ENCODE results near the gene PARD3B. TPM values are rescaled to one million over a fixed set of nuclear protein-coding genes. Genes with fewer than 3 reads are reported as not detected.

The PARD3B gene
- total and polyA plus RNA-seq, 2 of the 13 experiments (the other 11 are each of a cell fraction or from before 2014, with no cell fraction given) = 0.71 to 2.3 TPM

DNA sequence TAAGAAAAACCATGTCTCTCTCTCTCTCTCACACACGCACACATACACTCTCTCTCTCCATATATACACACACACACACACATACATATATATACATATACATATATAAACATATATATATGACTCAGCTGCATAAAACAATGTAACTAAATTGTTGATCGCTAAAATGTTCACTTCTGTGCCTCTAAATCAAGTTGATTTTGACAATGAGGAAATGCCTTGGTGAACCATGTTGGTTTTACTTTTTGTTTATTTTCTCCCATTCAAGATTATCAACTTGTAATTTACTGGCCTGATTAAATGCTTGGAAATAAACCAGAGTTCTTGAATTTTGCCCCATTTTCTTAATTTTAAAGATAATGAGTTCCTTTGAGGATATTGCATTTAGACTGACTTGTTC, 500.4 kb downstream of the PARD3B start:
- no peaks in the 10 kb centered on the region for H3K4me1 ChIP-seq (ENCODE audit: insufficient read depth, low read length)
- no peaks in the 10 kb centered on the region for H3K27me3 ChIP-seq (ENCODE audit: control insufficient read depth in 1 of 2, insufficient read depth in 2 of 2, low read length in 2 of 2)
- ATAC-seq (no peak), DNase-seq (ENCODE audit: low spot score) (no peak), FAIRE-seq (no peak)
- POLR2A ChIA-PET = no interaction called here
- no peak overlapping the region for H3K4me2 ChIP-seq (ENCODE audit: low read depth, low read length)
- BruUV-seq (replicated peaks) = no TSS peak
- in situ Hi-C loops (cut with HindIII; ENCODE audit: extremely low pct_ligation_motif_present, low pct_unique_long_range_greater_than_20kb) (no loop called here), intact Hi-C loops (cut with micrococcal nuclease; ENCODE audit: unreplicated experiment) (no loop called here)
- H3K79me2 ChIP-seq (ENCODE audit: insufficient read depth, low read length) = no peaks in the 10 kb centered on the region
- TF ChIP-seq SOX13 (IDR thresholded peaks at IDR 0.05) (no peak), SOX13 (CRISPR knock-in tag; conservative IDR thresholded peaks at IDR 0.05 in 1 of 2, IDR thresholded peaks at IDR 0.05 in 1 of 2) (no peak)
- no peak overlapping the region for H3K9ac ChIP-seq (ENCODE audit: insufficient read depth, low read depth, low read length)
- CTCF ChIA-PET (ENCODE audit: low intra/inter-chr PET ratio, low total read pairs) = no interaction called here
- no peak overlapping the region for H3K27ac ChIP-seq (ENCODE audit: extremely low read length, insufficient read depth, low read length)
- no peak overlapping the region for H2AFZ ChIP-seq (ENCODE audit: low read length)
- no peaks in the 10 kb centered on the region for H4K20me1 ChIP-seq (ENCODE audit: insufficient read depth, low read length)
- peaks cover 16% of the 10 kb centered on the region; the same call in 1 of the 2 replicates for H3K9me3 ChIP-seq (ENCODE audit: low read length)
- 81% methylated on average over 2 of the region's 2 CpGs for WGBS (ENCODE audit: low lambda C conversion rate)
- H3K4me3 ChIP-seq (replicated peaks in 1 of 3; ENCODE audit: insufficient read depth in 1 of 3, low read depth in 2 of 3, low read length in 3 of 3) = no peak overlapping the region
- no peaks in the 10 kb centered on the region for H3K36me3 ChIP-seq (replicated peaks in 1 of 2; ENCODE audit: control insufficient read depth in 1 of 2, insufficient read depth in 2 of 2, low read length in 2 of 2)

- TF ChIP-seq ZNF792 (CRISPR knock-in tag; IDR thresholded peaks at IDR 0.05) (no peak), ZSCAN29 (CRISPR knock-in tag; conservative IDR thresholded peaks at IDR 0.05) (no peak), NFATC3 (CRISPR knock-in tag; IDR thresholded peaks at IDR 0.05) (no peak), IKZF5 (CRISPR knock-in tag; IDR thresholded peaks at IDR 0.05) (no peak), NCOA1 (CRISPR knock-in tag; IDR thresholded peaks at IDR 0.05) (no peak), ZNF746 (CRISPR knock-in tag; IDR thresholded peaks at IDR 0.05) (no peak), ZBTB21 (CRISPR knock-in tag; IDR thresholded peaks at IDR 0.05) (no peak)
- TF ChIP-seq, protein P1, sequence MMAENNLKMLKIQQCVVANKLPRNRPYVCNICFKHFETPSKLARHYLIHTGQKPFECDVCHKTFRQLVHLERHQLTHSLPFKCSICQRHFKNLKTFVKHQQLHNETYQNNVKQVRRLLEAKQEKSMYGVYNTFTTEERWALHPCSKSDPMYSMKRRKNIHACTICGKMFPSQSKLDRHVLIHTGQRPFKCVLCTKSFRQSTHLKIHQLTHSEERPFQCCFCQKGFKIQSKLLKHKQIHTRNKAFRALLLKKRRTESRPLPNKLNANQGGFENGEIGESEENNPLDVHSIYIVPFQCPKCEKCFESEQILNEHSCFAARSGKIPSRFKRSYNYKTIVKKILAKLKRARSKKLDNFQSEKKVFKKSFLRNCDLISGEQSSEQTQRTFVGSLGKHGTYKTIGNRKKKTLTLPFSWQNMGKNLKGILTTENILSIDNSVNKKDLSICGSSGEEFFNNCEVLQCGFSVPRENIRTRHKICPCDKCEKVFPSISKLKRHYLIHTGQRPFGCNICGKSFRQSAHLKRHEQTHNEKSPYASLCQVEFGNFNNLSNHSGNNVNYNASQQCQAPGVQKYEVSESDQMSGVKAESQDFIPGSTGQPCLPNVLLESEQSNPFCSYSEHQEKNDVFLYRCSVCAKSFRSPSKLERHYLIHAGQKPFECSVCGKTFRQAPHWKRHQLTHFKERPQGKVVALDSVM (CRISPR knock-in tag; IDR thresholded peaks at IDR 0.05) = no peak
- TF ChIP-seq, protein P2, sequence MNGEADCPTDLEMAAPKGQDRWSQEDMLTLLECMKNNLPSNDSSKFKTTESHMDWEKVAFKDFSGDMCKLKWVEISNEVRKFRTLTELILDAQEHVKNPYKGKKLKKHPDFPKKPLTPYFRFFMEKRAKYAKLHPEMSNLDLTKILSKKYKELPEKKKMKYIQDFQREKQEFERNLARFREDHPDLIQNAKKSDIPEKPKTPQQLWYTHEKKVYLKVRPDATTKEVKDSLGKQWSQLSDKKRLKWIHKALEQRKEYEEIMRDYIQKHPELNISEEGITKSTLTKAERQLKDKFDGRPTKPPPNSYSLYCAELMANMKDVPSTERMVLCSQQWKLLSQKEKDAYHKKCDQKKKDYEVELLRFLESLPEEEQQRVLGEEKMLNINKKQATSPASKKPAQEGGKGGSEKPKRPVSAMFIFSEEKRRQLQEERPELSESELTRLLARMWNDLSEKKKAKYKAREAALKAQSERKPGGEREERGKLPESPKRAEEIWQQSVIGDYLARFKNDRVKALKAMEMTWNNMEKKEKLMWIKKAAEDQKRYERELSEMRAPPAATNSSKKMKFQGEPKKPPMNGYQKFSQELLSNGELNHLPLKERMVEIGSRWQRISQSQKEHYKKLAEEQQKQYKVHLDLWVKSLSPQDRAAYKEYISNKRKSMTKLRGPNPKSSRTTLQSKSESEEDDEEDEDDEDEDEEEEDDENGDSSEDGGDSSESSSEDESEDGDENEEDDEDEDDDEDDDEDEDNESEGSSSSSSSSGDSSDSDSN (CRISPR knock-in tag; IDR thresholded peaks at IDR 0.05) = no peak
- no peaks in the 10 kb centered on the region for H4K20me1 ChIP-seq (ENCODE audit: insufficient read depth, low read length)
- H3K9me3 ChIP-seq (ENCODE audit: low read length) = peaks cover 11% of the 10 kb centered on the region; the same call in 1 of the 2 replicates
- no peak overlapping the region for H3K27ac ChIP-seq (ENCODE audit: extremely low read length, insufficient read depth, low read length)
- H3K27me3 ChIP-seq (ENCODE audit: control insufficient read depth in 1 of 2, insufficient read depth in 2 of 2, low read length in 2 of 2) = no peaks in the 10 kb centered on the region
- H3K4me2 ChIP-seq (ENCODE audit: low read depth, low read length) = no peak overlapping the region
- BruUV-seq (replicated peaks) = no TSS peak
- in situ Hi-C loops (cut with HindIII; ENCODE audit: extremely low pct_ligation_motif_present, low pct_unique_long_range_greater_than_20kb) (no loop called here), intact Hi-C loops (cut with micrococcal nuclease; ENCODE audit: unreplicated experiment) (no loop called here)
- no peaks in the 10 kb centered on the region for H3K4me1 ChIP-seq (ENCODE audit: insufficient read depth, low read length)
- no peak for ATAC-seq
- ChIA-PET CTCF (ENCODE audit: low intra/inter-chr PET ratio, low total read pairs) (no interaction called here), POLR2A (no interaction called here)
- no peaks in the 10 kb centered on the region for H3K36me3 ChIP-seq (replicated peaks in 1 of 2; ENCODE audit: control insufficient read depth in 1 of 2, insufficient read depth in 2 of 2, low read length in 2 of 2)
- H3K9ac ChIP-seq (ENCODE audit: insufficient read depth, low read depth, low read length) = no peak overlapping the region
- H3K4me3 ChIP-seq (replicated peaks in 1 of 3; ENCODE audit: insufficient read depth in 1 of 3, low read depth in 2 of 3, low read length in 3 of 3) = no peak overlapping the region
- FAIRE-seq = no peak
- no peak overlapping the region for H2AFZ ChIP-seq (ENCODE audit: low read length)
- H3K79me2 ChIP-seq (ENCODE audit: insufficient read depth, low read length) = no peaks in the 10 kb centered on the region
- 80% methylated on average over 1 of the region's 1 CpG for WGBS (ENCODE audit: low lambda C conversion rate)
- no peak for DNase-seq (ENCODE audit: low spot score)
Observed at GRCh38 chr2:205047273-205047839, 502.1 kb downstream of the PARD3B start.

All from HepG2 (cell line).